HG03108 (cell line): Measurements from ENCODE around the gene ZPBP.
"Not testable (repeated sequence)": the region's sequence is repeated elsewhere in the genome, so short reads cannot be mapped to it uniquely, and the experiment has no call there.

Experiments used
- ATAC-seq: cut with Tn5 transposase; IDR thresholded peaks from one replicate; pipeline ENCODE4 v1.9.1; 2021; ENCODE audit warnings: moderate library complexity; ENCODE audit not compliant: unreplicated experiment

The ZPBP gene

DNA sequence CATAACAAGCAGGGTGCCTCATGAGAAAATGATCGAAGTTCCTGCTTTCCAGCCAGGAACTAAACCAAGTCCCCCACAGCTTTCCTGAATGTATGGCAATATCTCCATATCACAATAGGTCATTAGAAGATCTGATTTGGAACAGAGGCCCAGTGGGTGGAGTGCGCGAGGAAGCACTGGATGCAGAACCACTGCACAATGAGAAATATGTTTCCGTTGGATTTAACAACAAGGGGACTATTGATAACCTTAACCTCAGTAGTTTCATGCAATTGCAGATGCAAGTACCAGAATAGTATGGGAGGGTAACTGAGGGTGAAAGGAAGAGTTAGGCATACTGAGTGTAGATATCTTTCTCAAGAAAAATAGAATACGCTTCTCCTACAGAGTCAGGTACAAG, 45.3 kb downstream of the ZPBP start:
- ATAC-seq, result no peak

DNA sequence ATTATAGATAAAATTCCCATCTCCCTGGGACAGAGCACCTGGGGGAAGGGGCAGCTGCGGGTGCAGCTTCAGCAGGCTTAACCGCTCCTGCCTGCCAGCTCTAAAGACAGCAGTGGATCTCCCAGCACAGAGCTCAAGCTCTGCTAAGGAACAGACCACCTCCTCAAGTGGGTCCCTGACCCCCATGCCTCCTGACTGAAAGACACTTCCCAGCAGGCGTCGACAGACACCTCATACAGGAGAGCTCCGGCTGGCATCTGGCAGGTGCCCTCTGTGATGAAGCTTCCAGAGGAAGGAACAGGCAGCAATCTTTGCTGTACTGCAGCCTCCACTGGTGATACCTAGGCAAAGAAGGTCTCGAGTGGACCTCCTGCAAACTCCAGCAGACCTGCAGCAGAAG, 51.9 kb downstream of the ZPBP start:
- not testable (repeated sequence) for ATAC-seq

DNA sequence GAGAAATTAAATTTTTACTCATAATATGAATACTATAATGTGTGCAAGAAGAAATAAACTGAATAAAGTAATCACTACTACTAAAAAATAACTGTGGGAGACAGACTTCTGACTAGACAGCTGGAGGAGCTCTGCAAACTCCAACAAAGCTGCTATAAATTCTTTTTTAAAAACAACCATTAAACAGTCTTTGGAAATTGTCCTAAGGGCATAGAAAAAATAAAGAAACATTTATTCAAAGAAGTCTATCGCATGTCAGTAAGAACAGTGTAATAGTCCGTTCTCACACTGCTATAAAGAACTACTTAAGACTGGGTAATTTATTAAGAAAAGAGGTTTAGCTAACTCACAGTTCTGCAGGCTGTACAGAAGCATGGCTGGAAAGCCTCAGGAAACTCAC, 56.0 kb downstream of the ZPBP start:
- ATAC-seq, result no peak

DNA sequence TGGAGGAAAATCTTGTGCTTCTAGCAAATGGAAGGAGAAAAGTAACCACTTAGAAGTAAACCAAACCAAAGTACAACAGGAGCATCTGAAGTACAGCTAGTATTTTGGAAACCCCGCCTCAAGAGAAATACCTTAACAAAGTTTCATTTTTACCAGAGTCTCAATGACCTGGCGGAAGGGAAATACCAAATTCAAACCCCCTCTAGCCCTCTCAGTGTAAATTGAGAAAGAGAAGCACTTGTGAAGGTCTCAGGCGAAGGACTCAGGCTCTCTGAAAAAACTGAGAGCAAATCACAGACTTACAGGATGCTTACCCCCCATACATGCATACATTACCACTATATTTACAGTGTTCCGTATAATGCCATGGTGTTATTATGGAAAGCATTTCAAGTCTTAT, 70.1 kb downstream of the ZPBP start:
- ATAC-seq, result no peak

DNA sequence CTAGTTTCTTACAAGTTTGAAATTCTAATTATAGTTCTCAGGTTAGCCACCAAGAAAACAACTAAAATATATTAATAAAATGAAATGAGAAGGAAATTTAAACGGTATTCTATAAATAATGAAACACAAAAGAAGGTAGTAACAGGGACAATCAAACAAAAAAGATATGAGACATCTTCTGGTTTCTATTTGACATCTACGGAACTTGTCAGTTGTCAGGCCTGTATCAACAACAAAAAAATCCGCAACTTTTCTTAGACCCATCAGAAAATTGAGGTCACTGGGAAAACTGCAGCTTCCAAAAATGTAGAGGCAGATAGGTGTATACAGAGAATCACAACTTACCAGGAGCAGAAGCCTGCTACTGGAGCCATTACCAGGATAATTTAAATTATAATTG, 70.6 kb downstream of the ZPBP start:
- no peak for ATAC-seq

DNA sequence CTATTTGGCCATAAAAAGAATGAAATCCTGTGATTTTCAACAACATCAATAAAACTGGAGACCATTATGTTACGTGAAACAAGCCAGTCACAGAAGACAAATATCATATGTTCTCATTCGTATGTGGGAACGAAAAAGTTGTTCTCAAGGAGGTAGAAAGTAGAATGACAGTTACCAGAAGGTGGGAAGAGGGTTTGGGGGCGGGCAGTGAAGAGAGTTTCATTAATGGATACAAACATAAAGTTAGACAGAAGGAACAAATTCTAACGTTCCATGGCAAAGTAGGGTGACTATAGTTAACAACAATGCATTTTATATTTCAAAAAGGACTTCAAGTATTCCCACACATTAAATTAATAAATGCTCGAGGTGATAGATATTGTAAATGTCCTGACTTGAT, 97.4 kb downstream of the ZPBP start:
- ATAC-seq, result no peak

DNA sequence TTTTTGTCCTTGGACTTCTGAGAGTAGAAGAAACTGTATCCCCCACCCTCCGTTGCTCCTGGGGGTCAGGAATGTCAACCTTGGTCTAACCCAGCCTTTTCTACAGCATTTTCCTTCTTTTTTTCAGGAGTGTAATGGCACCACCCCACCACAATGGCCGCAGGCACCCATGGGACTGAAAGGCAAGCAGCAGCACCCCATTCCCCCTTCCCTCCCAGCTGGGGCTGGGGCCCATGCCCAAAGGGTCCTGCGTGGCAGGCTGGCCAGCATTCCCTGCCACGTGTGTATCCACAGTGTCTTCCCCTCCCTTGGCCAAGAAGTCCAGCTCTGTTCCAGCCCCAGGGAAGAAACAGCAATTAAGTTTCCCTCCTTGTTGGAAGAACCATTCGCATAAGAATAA, 106.9 kb downstream of the ZPBP start:
- ATAC-seq, result no peak

DNA sequence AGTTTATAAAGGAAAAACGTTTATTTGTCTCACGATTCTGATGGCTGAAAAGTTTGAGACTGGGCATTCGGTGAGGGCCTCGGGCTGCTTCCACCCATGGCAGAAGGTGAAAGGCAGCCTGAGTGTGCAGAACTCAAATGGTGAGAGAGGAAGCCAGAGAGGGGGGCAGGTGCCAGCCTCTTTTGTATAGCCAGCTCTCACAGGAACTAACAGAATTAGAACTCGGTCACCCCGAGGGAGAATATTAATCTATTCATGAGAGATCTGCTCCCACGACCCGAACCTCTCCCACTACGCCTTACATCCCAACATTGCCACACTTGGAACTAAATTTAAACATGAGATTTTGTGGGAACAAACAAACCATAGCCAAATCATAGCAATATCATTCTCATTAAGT, 112.6 kb downstream of the ZPBP start:
- no peak for ATAC-seq

DNA sequence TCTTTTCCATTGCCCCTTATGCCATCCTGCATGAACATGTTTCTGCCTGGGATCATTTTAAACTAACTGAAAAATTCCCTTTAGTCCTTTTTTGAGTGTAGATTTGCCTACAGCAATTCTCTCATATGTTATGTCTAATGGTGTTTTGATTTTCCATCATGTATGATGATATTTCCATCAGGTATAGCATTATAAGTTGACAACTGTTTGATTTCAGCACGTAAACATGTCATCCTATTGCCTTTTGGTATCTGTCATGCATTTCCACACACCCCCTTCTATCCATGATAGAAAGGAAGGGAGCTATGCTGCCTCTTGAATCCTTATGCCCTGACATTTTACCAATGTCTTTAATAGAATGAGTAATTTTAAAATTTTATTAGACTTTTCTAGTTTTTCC, 116.8 kb downstream of the ZPBP start:
- no peak for ATAC-seq

DNA sequence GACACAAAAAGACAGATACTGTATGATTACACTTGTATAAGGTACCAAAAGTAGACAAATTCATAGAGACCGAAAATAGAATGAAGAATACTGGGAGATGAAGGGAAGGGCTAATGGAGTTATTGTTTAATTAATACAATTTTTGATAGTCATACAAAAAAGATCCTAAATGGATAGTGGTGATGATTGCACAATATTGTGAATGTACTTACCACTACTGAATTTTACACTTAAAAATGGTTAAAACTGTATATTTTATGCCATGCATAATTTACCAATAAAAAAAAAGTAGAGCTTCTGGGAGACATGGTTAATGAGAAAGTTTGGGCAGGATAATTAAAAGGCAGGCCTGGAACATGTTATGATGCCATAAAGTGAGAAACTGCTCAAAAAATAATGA, 119.0 kb downstream of the ZPBP start:
- ATAC-seq, result no peak

DNA sequence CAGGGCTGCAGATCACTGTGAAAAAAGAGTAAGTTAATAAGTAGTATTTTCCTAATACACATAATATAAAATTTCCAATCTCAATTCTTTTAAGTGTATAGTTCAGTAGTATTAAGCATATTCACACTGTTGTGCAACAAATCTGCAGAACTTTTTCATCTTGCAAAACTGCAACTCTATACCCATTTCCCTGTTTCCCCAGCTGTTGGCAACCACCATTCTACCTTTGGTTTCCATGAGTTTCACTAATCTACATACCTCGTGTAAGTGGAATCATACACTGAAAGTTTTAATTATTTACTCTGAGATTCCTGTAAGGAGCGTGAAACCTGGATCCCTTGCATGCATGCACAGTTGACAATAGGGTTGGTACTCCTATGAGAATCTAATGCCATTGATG, 155.4 kb downstream of the ZPBP start:
- no peak for ATAC-seq

DNA sequence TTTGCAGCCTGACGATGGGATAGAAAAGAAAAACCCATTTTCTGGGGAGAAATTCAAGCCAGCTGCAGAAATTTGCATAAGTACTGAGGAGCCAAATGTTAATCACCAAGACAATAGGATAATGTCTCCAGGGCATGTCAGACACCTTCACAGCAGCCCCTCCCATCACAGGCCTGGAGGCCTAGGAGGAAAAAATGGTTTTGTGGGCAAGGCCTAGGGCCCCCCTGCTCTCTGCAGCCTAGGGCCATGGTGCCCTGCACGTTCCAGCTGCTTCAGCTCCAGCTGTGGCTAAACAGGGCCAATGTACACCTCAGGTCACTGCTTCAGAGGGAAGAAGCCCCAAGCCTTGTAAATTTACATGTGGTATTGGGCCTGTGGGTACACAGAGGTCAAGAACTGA, 161.4 kb downstream of the ZPBP start:
- no peak for ATAC-seq

DNA sequence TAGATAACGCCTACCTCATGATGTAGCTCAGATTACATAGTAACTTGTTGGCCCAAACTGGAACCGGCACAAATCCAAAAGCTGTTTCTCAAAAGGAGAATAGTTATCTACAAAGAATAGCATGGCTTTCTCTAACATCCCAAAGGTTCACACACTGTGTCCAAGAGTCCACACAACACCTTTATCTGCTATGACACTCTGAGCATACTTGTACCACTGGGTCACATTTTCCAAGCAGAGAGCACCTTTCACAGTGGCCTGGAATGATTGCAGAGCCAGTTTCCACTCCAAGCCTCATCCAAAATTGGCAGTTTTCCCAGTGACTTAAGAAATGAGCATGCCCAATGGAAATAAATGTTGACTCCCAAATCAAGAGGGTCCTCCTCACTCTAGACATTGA, 164.3 kb downstream of the ZPBP start:
- ATAC-seq, result no peak

DNA sequence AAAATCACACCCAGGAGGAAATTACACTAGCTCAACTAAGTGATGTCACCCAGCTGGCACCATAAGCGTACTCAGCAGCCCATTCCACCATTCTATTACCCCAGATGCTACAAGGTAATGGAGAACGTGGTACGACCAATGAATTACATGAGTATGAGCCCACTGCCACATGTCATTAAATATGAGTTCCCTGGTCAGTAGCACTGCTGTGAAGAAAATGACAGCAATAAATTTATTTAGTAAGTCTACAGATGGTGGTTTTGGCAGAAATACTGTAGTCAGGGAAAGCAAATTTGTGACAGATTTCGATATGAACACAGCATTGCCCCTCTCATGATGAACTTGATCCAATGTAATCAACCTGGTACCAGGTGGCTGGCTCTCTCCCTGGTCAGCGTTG, 165.4 kb downstream of the ZPBP start:
- ATAC-seq, result no peak

DNA sequence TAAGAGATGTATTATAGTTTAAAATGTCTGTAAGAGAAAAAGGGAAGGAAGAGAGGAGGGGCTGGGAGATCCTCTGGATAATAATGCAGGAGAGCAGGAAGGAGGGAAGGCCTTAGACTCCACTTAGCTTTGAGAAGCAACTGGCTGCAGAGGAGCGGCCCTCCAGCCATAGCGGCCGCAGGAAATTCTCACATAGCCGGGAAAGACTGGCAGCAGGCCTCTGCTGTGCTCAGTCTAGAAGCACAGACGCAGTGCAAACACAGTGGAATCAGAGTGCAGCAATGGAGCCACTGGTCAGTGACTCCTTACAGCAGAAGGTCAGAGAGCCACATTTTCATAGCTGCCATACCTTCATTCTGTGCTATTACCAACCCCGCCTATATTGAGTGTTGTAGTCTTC, 166.3 kb downstream of the ZPBP start:
- ATAC-seq, result no peak

DNA sequence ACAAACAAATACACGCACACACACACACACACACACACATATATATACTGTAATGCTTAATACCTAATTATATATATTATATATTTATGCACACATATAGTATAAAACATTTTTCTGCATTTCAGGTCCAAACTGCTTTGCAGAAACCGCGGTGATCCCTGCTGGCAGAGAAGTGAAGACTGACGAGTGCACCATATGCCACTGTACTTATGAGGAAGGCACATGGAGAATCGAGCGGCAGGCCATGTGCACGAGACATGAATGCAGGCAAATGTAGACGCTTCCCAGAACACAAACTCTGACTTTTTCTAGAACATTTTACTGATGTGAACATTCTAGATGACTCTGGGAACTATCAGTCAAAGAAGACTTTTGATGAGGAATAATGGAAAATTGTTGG, 181.1 kb downstream of the ZPBP start:
- no peak for ATAC-seq

DNA sequence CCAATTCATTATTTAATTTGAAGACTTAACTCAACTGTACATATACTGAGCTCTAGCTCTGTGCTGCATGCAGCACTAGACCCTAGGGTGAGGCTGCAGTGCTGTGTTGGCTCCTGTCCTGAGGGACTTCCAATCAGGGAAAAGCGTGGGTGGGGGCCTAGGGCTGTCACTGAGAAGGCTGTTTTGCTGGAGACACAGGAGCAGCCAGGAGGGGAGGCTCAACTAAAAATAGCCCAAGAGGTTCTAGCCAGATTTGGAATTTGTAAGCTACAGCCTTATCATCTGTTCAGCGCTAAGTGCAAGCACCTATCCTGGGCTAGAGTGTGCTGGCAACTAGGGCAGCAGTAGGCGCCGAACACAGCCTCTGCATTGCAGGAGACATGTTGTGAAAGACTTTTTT, 198.5 kb downstream of the ZPBP start:
- ATAC-seq, result no peak

DNA sequence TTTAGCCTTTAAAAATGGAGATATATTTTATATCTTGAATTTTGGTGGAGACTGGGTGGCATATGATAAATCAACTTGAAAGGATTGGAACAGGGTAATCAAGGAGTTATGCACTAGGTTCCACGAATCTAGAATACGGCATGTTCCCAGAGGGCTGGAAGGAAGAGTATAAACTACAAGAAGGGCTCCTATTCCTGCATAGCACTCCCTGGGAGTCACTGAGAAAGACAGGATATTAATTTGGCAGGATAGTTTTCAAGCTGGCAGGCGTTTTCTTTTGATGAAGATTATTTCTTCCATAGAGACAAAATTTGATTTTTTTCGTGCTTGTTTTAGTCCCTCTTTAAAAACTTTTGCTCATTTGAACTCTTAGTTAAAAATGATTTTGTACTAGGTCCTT, 199.9 kb downstream of the ZPBP start:
- ATAC-seq, result no peak

DNA sequence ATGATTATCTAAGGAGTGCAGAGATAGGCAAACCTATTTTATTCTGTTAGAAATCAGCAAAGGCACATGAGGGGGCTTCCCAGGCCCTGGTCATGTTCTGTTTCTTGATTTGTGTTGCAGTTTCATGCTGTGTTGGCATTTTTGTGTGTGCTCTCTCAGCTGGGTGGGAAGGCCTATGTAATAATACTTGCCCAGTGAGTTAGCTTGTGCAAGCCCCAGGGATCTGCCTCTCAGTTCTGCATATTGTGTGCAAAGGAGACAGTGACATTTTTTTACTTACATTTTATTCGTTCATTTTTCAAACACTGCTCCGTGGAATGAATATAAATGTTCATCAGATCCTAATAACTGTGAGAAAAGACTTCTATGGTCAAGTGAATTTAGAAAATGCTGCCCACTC, 200.6 kb downstream of the ZPBP start:
- ATAC-seq, result no peak
